IMR-90 (cell line): ENCODE measurements around the gene EDIL3. TPM values are rescaled to one million over a fixed set of nuclear protein-coding genes. Genes with fewer than 3 reads are reported as not detected.
A peak's percentile ranks its signal among the peaks of the same experiment; 100 is the strongest.

Experiments
- ATAC-seq: fragments of 200-7000 bp; cut with Tn5 transposase; 2 replicates; pipeline ENCODE4 v1.9.1; 2020; ENCODE audit warnings: low read depth, mild to moderate bottlenecking, moderate library complexity
- BruUV-seq: library from RNA; stranded (reverse); fragments of 400-500 nt; replicated peaks from 2 replicates; lab custom pipeline; 2021; lab: Mats Ljungman, UMichigan
- CTCF ChIA-PET: fragments of 300-600 bp; formaldehyde crosslinking; extraction: SDS; loops from one replicate; lab custom pipeline; 2021; ENCODE audit warnings: antibody characterized with exemption; lab: Yijun Ruan, JAX
- POLR2A ChIA-PET: fragments of 300-600 bp; sonication (Branson Sonifier 250); formaldehyde crosslinking; loops from one replicate; lab custom pipeline; 2022; ENCODE audit warnings: antibody characterized with exemption; ENCODE audit not compliant: unreplicated experiment; lab: Charles Lee
- DNase-seq: peaks from one replicate; pipeline ENCODE4 v3.0.0; 2013
- H2AFZ ChIP-seq: replicated peaks from 2 replicates; pipeline ENCODE3; 2013; ENCODE audit warnings: low read length, mild to moderate bottlenecking; ENCODE audit not compliant: poor library complexity
- H2AK5ac ChIP-seq: 2 replicates; pipeline ENCODE4 v1.6.1; 2013; ENCODE audit warnings: low read depth, low read length, inconsistent platforms
- H2AK9ac ChIP-seq: replicated peaks from 2 replicates; pipeline ENCODE3; 2013; ENCODE audit warnings: mild to moderate bottlenecking, low read depth, low read length, moderate library complexity; ENCODE audit not compliant: poor library complexity
- H2BK120ac ChIP-seq: 2 replicates; pipeline ENCODE4 v1.6.1; 2013; ENCODE audit warnings: low read depth, low read length, inconsistent platforms
- H2BK15ac ChIP-seq: 3 replicates; pipeline ENCODE4 v1.6.1; 2013; ENCODE audit warnings: low read depth, low read length, inconsistent platforms
- H2BK20ac ChIP-seq: 2 replicates; pipeline ENCODE4 v1.6.1; 2013; ENCODE audit warnings: low read depth, mild to moderate bottlenecking, inconsistent platforms, low read length, moderate library complexity
- H2BK5ac ChIP-seq: 2 replicates; pipeline ENCODE4 v1.6.1; 2013; ENCODE audit warnings: mild to moderate bottlenecking, low read depth, low read length, inconsistent platforms; ENCODE audit not compliant: poor library complexity, severe bottlenecking
- H3K14ac ChIP-seq: replicated peaks from 2 replicates; pipeline ENCODE4 v1.6.1; 2013; ENCODE audit warnings: low read depth, low read length, inconsistent platforms
- H3K18ac ChIP-seq: 2 replicates; pipeline ENCODE4 v1.6.1; 2013; ENCODE audit warnings: low read depth, low read length, control low read depth
- H3K23ac ChIP-seq: 2 replicates; pipeline ENCODE4 v1.6.1; 2013; ENCODE audit warnings: low read depth, low read length, inconsistent platforms
- H3K27ac ChIP-seq: 2 replicates; pipeline ENCODE4 v1.5.1; 2013; ENCODE audit warnings: mild to moderate bottlenecking, control low read depth, low read length; ENCODE audit not compliant: insufficient read depth
- H3K27me3 ChIP-seq: 2 replicates; pipeline ENCODE4 v1.6.1; 2013; ENCODE audit warnings: low read length; ENCODE audit not compliant: control insufficient read depth, insufficient read depth
- H3K36me3 ChIP-seq: 2 replicates; pipeline ENCODE4 v1.6.1; 2013; ENCODE audit warnings: low read length, mixed read lengths; ENCODE audit not compliant: control insufficient read depth, insufficient read depth
- H3K4ac ChIP-seq: 2 replicates; pipeline ENCODE4 v1.6.1; 2013; ENCODE audit warnings: low read depth, low read length, inconsistent platforms
- H3K4me1 ChIP-seq: 2 replicates; pipeline ENCODE4 v1.6.1; 2013; ENCODE audit warnings: low read length, mixed read lengths; ENCODE audit not compliant: control insufficient read depth, insufficient read depth
- H3K4me2 ChIP-seq: 2 replicates; pipeline ENCODE4 v1.6.1; 2013; ENCODE audit warnings: low read depth, mild to moderate bottlenecking, control low read depth, low read length, moderate library complexity
- H3K4me3 ChIP-seq: 2 replicates; pipeline ENCODE4 v1.5.1; 2013; ENCODE audit warnings: low read depth, mild to moderate bottlenecking, control low read depth, low read length, moderate library complexity; ENCODE audit not compliant: insufficient read depth
- H3K56ac ChIP-seq: 2 replicates; pipeline ENCODE4 v1.6.1; 2013; ENCODE audit warnings: low read length, inconsistent platforms; ENCODE audit not compliant: insufficient read depth; ENCODE audit errors: extremely low read depth
- H3K79me1 ChIP-seq, 2 experiments: 2 replicates each; pipeline ENCODE4 v1.6.1; 2013; ENCODE audit warnings: low read length in 2 of 2, inconsistent platforms in 1 of 2, low read depth in 1 of 2
- H3K9ac ChIP-seq: 2 replicates; pipeline ENCODE4 v1.6.1; 2013; ENCODE audit warnings: low read depth, low read length, control low read depth
- H3K9me1 ChIP-seq: 2 replicates; pipeline ENCODE4 v1.6.1; 2013; ENCODE audit warnings: low read length, inconsistent platforms; ENCODE audit not compliant: insufficient read depth
- H3K9me3 ChIP-seq: 2 replicates; pipeline ENCODE4 v1.6.1; 2013; ENCODE audit warnings: low read length; ENCODE audit not compliant: control insufficient read depth, insufficient read depth
- H4K20me1 ChIP-seq: 2 replicates; pipeline ENCODE4 v1.6.1; 2013; ENCODE audit warnings: low read length, inconsistent platforms; ENCODE audit not compliant: insufficient read depth
- H4K5ac ChIP-seq: 2 replicates; pipeline ENCODE4 v1.6.1; 2013; ENCODE audit warnings: mild to moderate bottlenecking, low read depth, low read length, control low read depth
- H4K8ac ChIP-seq, 2 experiments: 2 replicates each; pipeline ENCODE4 v1.6.1; 2013; ENCODE audit warnings: low read depth in 2 of 2, low read length in 2 of 2, control low read depth in 1 of 2, inconsistent platforms in 1 of 2
- H4K91ac ChIP-seq: 2 replicates; pipeline ENCODE4 v1.6.1; 2013; ENCODE audit warnings: low read depth, low read length, inconsistent platforms; ENCODE audit not compliant: insufficient read depth
- CHD1 ChIP-seq: IDR thresholded peaks from 2 replicates; pipeline ENCODE4 v1.6.1; 2012; ENCODE audit warnings: low read depth, low read length, improper control_type of control experiment
- CTCF ChIP-seq: conservative IDR thresholded peaks from 2 replicates; pipeline ENCODE4 v1.5.1; 2012; ENCODE audit warnings: mild to moderate bottlenecking, low read depth, low read length, improper control_type of control experiment
- MXI1 ChIP-seq: IDR thresholded peaks from 2 replicates; pipeline ENCODE4 v1.6.1; 2012; ENCODE audit warnings: low read depth, mild to moderate bottlenecking, low read length, moderate library complexity, borderline replicate concordance
- POLR2A ChIP-seq: IDR thresholded peaks from 2 replicates; pipeline ENCODE4 v1.6.1; 2012; ENCODE audit warnings: mild to moderate bottlenecking, low read depth, low read length
- SMC3 ChIP-seq: fragments of 150-350 bp; IDR thresholded peaks from 2 replicates; pipeline ENCODE4 v1.6.1; 2016; ENCODE audit warnings: low read depth, mild to moderate bottlenecking, antibody characterized with exemption, low read length, moderate library complexity
- WGBS, 2 experiments: methylation state at CpG; one replicate each; pipeline versions ENCODE4 v1.1.5 to v1.1.7; 2013; ENCODE audit warnings: missing lambda C conversion rate in 2 of 2; ENCODE audit not compliant: insufficient read length in 1 of 2; ENCODE audit errors: extremely low coverage in 2 of 2; 5-methylcytosine and 5-hydroxymethylcytosine counted together
- dilution Hi-C: fragments of 300-500 bp; cut with HindIII; formaldehyde crosslinking; loops from one replicate; pipeline ENCODE4 v1.14.3; 2018; ENCODE audit warnings: low sequenced_read_pairs; ENCODE audit not compliant: unreplicated experiment
- in situ Hi-C: fragments of 300-500 bp; cut with MboI; formaldehyde crosslinking; loops from 3 replicates; pipeline ENCODE4 v1.14.3; 2019; ENCODE audit warnings: low sequenced_read_pairs, inconsistent platforms, mixed read lengths
- intact Hi-C: fragments of 100-400 bp; cut with micrococcal nuclease; formaldehyde crosslinking; loops from 2 replicates; pipeline ENCODE4 v1.10.0; 2022
- polyA plus RNA-seq, 3 experiments: library from polyadenylated mRNA; depleted of rRNA; stranded (reverse); fragments of >200 nt; gene quantifications; 2 replicates each; pipeline ENCODE4 v1.2.3, GENCODE V29; 2012; ENCODE audit warnings: low replicate concordance in 1 of 3
- total RNA-seq: library from RNA; depleted of rRNA; stranded (reverse); fragments of >200 nt; gene quantifications from 2 replicates; pipeline ENCODE4 v1.2.3, GENCODE V29; 2012

The EDIL3 gene
- total and polyA plus RNA-seq, 2 of the 4 experiments (the other 2 are of a cell fraction), result 55.5 to 82.8 TPM

GRCh38 chr5:84253946-84254345, 130.7 kb downstream of the EDIL3 start:
- Histone ChIP-seq H3K14ac (no peak overlapping the region), H3K23ac (no peak overlapping the region), H2BK15ac (no peak overlapping the region), H3K4ac (no peak overlapping the region), H4K8ac (0 out of 4 replicates have a peak overlapping the region, but pooled peaks of 1 of the 2 experiments have one; percentile 19), H3K9me1 (no peaks in the 10 kb centered on the region), H2BK5ac (no peak overlapping the region), H3K79me1 (peaks cover 4 to 7% of the 10 kb centered on the region in 2 experiments; a peak in 1 of 4 replicates), H3K4me1 (peaks cover 3% of the 10 kb centered on the region; the same call in 1 of the 2 replicates), H3K27me3 (no peaks in the 10 kb centered on the region), H2BK120ac (no peak overlapping the region), H3K4me3 (no peak overlapping the region), H3K56ac (no peak overlapping the region), H2AK9ac (no peak overlapping the region), H3K9ac (no peak overlapping the region), H4K91ac (no peak overlapping the region), H2BK20ac (no peak overlapping the region), H4K5ac (no peak overlapping the region), H3K36me3 (no peaks in the 10 kb centered on the region), H2AK5ac (no peak overlapping the region), H3K27ac (no peak overlapping the region), H3K18ac (no peak overlapping the region), H3K9me3 (no peaks in the 10 kb centered on the region), H2AFZ (no peak overlapping the region), H3K4me2 (no peak overlapping the region), H4K20me1 (no peaks in the 10 kb centered on the region)
- TF ChIP-seq CTCF, result no peak
- no peak for TF ChIP-seq CHD1
- TF ChIP-seq MXI1, result no peak
- TF ChIP-seq POLR2A, result no peak
- TF ChIP-seq SMC3, result no peak
- dilution Hi-C loops, result no loop called here
- ChIA-PET CTCF (interaction anchor here (0.7 kb wide), 1 partner anchor 763 kb away, joined by 4 read pairs; no protein-coding TSS in a partner anchor), POLR2A (no interaction called here)
- no CpG with 5 or more reads among the region's 1 CpG for WGBS, 2 experiments
- in situ Hi-C loops, result loop anchor here (10.0 kb wide), 2 partner anchors 319 to 529 kb away; partner anchors contain the start of gene HAPLN1
- intact Hi-C loops, result loop anchor here (10.0 kb wide), 1 partner anchor 791 kb away; no protein-coding TSS in a partner anchor
- DNase-seq (no peak), ATAC-seq (no peak)
- no TSS peak for BruUV-seq
